HG03196 (cell line): Measurements from ENCODE around the gene CRACDL.

Source experiments
- ATAC-seq: cut with Tn5 transposase; IDR thresholded peaks from one replicate; pipeline ENCODE4 v1.9.1; 2021; ENCODE audit not compliant: unreplicated experiment

CRACDL gene

GRCh38 chr2:98805412-98806171, 130.4 kb downstream of the CRACDL start:
- ATAC-seq, result no peak

- no peak for ATAC-seq
These were observed 131.3 kb downstream of the CRACDL start for GRCh38 chr2:98804736-98805135.

DNA sequence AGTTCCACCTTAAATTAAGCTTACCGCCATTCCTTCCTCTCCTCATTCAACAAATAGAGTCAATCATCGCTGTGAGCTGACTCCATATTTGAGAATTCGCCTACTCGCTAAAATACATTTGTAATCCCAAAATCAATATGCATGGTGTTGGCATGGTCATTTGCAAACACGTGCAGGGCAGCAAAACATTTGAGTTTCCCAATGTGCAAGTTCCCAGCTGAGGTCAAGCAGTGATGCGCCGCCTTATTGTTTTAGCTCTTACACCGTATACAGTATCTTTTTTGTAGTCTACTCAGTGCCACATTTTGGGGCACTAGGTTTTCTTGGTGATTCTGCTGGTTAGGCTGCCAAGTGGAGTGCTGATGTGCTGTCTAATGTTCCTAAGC, 131.8 kb downstream of the CRACDL start:
- ATAC-seq, result no peak

DNA sequence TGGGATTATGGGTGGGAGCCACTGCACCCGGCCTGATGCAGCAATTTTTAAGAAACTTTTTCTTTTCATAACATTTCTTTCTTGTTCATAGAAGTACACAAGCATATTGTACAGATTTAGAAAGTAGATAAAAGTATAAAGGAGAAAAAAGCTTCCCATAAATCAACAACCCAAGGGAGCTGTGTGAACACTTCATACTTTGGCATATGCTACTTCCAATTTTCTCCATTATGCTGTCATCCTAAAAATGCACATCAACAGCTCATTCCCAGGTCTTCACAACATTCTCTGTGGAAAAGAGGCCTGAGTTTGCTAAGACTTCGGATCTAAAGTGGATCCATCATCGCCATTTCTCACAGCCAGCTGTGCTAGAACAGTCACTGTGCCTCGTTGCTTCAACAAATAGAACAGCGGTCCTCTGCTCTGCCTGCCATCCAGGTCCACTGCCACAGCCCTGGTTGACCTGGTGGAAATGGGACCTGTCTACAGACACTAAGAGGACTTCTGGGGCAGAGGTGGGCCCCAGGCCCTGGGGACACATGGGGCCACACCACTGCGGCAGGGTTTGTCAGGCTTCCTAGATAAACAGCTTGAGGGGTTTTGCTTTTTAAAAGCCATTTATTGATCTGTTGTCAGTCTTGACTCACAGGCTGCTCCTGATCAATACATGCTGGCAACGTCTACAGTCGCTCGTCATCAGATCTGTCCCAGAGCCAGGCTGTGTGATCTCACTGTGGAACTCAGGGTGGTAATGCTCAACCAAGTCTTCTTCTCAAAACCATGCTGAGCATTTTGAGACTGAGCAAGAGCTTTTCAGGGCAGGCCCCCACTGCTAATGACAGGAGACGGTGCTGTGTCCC, 132.4 kb downstream of the CRACDL start:
- no peak for ATAC-seq

DNA sequence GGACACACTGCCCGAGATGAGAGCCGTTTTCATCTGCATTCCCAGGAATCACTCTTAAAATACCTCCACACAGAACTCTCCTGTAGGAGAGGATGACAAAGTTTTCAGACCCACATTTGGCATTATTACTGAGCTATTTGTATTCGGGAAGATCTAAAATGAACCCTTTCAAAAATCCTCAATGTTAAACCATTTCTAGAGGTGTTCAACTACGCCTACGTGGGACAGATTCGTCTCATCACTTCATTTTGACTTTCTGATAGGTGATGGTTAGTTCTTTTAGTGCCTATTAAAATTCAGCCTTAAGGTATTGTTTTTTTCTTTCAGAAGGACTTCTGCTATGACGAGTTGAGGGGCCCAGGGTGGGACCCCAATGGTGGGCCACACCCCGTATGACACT, 133.7 kb downstream of the CRACDL start:
- ATAC-seq, result no peak

DNA sequence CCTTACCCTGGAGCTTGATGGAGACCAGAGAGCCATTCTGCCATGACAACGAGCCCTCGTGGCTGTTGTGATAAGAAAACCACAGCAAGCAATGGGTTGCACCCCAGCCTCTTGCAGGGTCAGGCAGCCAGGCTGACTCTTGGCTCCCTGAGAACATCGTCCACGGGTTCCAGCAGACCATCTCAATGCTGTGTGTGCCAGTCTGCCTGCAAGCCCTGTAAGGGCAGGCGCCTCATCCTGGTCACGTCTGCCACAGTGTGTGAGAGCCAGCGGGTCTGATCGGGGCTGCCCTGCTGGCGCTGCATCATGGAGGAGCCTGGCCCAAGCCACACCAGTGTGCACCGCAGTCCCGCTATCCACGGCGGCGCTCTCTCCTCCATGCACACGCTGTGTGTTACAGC, 134.1 kb downstream of the CRACDL start:
- no peak for ATAC-seq

GRCh38 chr2:98801286-98801685, 134.7 kb downstream of the CRACDL start:
- no peak for ATAC-seq

- no peak for ATAC-seq
These were observed 135.5 kb downstream of the CRACDL start for GRCh38 chr2:98800330-98801064.

DNA sequence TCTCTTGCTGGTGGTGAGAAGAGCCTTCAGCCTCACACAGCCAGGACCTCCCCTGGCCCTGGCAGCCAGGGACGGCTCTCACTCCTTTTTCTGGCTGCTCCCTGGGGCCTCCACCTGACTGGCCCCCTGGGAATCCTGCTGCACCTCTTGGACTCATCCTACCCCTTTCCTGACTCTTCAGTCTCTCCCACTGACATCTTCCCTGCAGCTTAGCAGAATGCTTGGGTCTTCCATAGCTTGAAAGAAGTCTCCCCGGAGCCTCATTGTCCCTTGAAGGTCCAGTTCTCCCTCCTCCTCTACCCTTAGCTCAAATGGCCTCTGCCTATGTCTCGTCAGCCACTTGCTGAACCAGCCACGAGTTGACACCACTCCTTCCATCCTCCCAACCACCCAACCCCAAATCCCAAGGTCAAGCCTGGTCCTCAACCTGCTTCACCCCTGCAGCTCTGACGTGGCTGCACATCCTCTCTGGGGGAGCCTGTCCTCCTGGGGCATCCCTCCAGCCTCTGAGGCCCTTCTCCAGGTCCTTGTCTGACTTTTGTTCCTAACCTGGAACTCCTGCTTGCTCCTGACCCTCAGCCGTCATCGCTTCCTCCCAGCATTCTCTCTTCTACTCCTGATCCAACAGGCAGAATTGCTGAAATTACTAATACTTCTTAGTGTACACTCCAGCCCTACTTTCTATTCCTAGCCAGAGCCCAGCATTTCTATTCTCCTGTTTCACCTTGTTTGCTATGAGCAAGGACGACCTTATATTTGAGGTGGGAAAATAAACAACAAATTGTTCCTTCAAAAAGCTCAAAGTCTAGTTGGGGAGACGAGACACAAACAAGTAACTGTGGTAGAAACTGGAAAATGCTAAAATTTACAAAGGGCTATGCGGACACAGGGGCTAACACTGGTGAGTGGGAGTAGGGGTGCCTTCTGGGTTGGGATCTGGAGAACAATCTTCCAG, 136.4 kb downstream of the CRACDL start:
- ATAC-seq, result no peak

DNA sequence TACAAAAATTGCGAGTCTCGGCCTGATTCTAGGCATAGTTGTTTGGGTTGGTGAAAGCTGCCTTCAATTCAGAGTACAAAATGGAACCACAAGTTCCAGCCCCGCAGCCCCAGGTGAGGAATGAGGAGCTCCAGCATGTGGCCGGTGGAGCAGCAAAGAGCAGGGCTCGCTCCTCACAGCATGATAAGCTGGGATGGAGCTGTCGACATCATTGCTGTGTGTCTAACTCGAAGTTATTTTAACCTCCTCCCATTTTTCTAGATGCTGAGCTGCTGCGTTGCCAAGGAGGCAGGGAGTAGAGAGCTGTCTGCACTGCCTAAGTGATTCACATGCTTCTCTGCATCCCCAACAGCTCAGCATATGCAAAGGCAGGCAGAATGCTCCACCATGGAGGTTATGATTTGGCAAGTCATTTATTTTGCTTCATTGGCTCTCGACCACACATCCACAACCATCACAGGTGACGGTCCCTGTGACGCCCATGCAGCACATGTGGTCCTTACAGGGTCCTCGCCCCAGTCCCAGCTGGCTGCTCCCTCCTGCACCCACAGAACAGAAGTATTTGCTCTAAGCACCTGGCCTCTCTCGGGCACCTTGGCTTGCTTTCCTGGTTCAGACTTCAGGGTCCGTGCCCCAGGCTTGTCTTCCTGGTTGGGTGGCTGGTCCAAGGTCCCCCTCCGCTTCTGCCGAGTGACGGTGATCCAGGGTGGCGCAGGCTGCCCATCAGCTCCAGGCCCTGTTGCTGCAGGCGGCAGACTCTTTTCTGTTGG, 139.1 kb downstream of the CRACDL start:
- ATAC-seq, result no peak

GRCh38 chr2:98795891-98796676, 139.9 kb downstream of the CRACDL start:
- ATAC-seq, result no peak

GRCh38 chr2:98793897-98794830, 141.9 kb downstream of the CRACDL start:
- no peak for ATAC-seq

DNA sequence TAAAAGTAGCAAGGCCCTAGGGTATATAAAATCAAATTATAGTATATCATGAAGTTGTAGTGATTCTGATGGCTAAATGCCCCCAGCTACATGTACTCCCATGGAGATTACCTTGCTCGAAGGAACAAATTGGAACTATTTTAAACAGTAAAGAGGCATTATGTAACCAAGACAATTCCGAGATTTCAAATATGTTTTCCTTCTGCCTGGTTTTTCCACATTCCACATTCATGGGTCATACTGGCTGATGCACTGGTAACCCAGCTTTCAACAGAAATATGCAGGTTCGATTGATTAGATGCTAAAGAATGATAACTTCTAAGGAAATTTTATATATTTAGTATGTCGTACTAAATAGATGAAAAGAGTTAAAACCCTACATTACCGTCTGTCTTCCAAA, 142.8 kb downstream of the CRACDL start:
- ATAC-seq, result no peak

DNA sequence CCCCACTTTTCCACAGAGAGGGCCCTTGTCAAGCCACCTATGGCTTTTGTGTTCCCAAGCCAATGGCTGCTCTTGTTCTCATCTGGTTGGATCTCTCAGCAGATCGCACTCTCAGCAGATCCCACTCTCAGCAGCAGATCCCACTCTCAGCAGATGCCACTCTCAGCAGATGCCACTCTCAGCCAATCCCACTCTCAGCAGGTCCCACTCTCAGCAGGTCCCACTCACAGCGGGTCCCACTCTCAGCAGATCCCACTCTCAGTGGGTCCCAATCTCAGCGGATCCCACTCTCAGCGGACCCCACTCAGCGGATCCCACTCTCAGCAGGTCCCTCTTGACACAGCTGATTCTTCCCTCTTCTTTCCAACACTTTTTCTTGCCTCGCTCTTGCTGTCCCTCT, 145.8 kb downstream of the CRACDL start:
- no peak for ATAC-seq

DNA sequence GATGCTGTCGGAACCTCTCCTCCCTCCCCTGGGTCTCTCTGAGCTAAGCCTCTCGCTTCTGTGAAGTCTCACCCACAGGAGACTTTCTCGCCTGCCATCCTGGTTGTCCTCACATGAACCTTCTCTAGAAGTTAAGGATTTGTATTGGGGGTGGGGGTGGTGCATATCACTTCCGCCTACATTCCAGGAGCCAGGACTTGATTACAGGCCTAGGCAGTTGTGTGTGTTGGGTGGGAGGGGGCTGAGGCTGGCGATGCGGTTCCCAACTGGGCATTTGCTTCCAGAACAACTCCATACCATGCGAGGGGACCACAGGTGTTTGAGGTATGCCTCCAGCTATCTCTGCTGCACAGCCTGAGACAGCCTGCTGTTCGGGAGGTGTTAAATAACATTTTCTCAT, 148.3 kb downstream of the CRACDL start:
- no peak for ATAC-seq

DNA sequence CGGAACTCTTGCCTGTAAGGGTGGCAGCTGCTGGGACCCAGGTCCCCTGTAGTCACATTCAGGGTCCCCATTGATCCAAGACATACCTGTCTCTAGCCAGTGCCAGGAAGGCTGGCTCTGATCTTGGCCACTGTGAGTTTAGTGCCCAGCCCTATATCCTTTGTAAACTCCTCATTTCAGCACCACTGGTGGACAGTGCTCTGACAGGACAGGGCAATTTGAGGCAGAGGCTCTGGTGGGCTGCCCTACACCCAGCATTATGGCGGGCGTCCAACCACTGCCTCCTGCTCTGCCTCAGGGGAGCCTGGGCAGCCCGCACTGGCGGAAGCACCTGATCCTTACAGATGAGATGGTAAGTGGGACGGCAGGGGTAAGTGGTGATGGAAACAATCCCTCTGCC, 149.8 kb downstream of the CRACDL start:
- ATAC-seq, result no peak

- ATAC-seq, result no peak
These were observed 153.5 kb downstream of the CRACDL start for GRCh38 chr2:98782570-98782969.

GRCh38 chr2:98781822-98782221, 154.2 kb downstream of the CRACDL start:
- no peak for ATAC-seq
